Islet precursor cell (in vitro differentiated cells): ENCODE measurements around the gene PCDHGA1.
A peak's percentile ranks its signal among the peaks of the same experiment; 100 is the strongest.
"Not testable (repeated sequence)": the region's sequence is repeated elsewhere in the genome, so short reads cannot be mapped to it uniquely, and the experiment has no call there.

Source experiments
- DNase-seq: peaks from one replicate; pipeline ENCODE4 v3.0.0-alpha.2; 2018

Gene PCDHGA1

DNA sequence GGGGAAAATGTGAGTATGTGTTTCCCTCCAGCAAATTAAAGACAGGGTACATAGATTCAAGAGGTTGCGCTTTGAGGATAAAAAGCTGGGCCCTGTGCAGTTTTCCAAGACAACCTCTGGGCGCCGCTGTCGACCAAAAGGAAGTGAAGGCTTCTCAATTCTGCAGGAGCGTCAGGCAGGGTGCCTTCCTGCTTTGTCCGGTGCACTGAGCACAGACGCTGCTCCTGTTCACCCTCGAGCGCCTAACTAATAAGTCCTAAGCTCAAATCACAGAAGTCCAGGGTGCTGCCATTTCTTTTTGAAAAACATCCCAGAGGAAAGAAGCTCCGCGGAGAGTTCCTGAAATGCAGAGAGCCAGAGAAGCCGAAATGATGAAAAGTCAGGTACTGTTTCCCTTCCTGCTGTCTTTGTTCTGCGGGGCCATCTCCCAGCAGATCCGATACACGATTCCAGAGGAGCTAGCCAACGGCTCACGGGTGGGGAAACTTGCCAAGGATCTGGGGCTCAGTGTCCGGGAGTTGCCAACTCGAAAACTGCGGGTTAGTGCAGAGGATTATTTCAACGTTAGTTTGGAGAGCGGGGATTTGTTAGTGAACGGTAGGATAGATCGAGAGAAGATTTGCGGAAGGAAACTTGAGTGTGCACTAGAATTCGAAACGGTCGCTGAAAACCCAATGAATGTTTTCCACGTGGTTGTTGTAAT is 19.8 kb downstream of the PCDHGA1 start, which contains the start of gene PCDHGB1:
TSS of gene PCDHGB1 (plus strand) at position 183 of the 703 bp plus-strand sequence. CDS start at position 345, 162 bp downstream.
- peak; percentile 73 for DNase-seq

- DNase-seq = no peak
Measured at GRCh38 chr5:141351591-141351990, 21.3 kb downstream of the PCDHGA1 start.

DNA sequence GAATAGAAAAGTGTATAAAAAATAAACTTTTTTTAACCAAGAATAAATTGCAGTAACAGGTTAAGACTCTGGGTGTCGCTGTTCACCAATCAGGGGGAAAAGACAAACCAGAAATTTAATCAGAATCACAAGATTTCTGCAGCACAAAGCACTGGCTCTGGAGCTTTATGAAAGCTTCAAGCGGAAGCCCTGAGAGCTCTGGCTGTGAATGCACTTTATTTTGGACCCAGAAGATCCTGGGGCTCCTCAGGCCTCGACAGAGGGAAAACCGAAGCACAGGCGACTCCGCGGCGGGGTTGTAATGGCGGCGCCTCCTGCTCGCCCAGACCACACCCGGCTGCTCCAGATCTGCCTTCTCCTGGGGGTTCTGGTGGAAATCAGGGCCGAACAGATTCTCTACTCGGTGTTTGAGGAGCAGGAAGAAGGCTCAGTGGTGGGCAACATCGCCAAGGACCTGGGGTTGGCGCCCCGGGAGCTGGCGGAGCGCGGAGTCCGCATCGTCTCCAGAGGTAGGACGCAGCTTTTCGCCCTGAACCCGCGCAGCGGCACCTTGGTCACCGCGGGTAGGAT is 24.7 kb downstream of the PCDHGA1 start, which contains the start of gene PCDHGA4:
TSS of gene PCDHGA4 (plus strand) at position 122 of the 570 bp plus-strand sequence. CDS start at position 209, 87 bp downstream.
- no peak for DNase-seq

DNA sequence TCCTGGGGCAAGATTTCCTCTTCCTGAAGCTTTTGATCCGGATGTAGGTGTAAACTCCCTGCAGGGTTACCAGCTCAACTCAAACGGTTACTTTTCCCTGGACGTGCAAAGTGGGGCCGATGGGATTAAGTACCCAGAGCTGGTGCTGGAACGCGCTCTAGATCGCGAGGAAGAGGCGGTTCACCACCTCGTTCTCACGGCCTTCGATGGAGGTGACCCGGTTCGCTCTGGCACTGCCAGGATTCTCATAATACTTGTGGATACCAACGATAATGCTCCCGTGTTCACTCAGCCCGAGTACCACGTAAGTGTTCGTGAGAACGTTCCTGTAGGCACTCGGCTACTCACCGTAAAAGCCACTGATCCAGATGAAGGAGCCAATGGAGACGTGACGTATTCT is 25.3 kb downstream of the PCDHGA1 start:
- no peak for DNase-seq

- DNase-seq = no peak
Measured at GRCh38 chr5:141356133-141356532, 25.8 kb downstream of the PCDHGA1 start.

DNA sequence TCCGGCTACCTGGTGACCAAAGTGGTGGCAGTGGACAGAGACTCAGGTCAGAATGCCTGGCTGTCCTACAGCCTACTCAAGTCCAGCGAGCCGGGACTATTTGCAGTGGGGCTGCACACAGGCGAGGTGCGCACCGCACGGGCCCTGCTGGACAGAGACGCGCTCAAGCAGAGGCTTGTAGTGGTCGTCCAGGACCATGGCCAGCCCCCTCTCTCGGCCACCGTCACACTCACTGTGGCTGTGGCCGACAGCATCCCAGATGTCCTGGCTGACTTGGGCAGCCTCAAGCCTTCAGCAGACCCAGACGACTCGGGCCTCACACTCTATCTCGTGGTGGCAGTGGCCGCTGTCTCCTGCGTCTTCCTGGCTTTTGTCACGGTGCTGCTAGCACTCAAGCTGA is 26.6 kb downstream of the PCDHGA1 start:
- no peak for DNase-seq

DNA sequence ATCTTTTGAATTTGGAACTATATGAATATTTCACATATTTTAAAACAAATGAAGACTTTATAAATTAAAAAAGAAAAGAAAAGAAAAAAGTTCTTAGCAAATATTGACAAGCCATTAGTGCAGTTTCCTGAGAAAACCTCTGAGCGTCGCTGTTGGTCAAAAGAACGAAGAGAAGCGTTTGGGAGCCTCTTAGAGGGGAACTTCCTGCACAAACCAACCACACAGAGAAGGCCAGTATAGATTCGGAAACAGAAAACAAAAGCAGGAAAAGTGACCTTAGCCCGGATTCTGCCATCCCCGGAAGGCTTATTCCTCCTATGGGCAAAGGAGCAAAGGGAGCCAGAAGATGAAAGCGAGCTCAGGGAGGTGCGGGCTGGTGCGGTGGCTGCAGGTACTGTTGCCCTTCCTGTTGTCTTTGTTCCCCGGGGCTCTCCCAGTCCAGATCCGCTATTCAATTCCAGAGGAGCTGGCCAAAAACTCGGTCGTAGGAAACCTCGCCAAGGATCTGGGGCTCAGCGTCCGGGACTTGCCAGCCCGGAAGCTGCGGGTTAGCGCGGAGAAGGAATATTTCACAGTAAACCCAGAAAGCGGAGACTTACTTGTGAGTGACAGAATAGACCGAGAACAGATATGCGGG is 29.6 kb downstream of the PCDHGA1 start, which contains the start of gene PCDHGB2:
TSS of gene PCDHGB2 (plus strand) at position 205 of the 637 bp plus-strand sequence. CDS start at position 347, 142 bp downstream.
- DNase-seq = no peak

DNA sequence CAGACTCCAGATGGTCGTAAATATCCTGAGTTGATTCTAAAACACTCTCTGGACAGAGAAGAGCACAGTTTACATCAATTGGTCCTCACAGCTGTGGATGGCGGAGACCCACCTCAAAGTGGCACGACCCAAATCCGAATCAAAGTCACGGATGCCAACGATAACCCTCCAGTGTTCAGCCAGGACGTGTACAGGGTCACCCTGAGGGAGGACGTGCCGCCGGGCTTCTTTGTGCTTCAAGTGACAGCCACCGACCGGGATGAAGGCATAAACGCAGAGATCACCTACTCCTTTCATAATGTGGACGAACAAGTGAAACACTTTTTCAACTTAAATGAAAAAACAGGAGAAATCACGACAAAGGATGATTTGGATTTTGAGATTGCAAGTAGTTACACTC is 30.4 kb downstream of the PCDHGA1 start:
- no peak for DNase-seq

- no peak for DNase-seq
Measured at GRCh38 chr5:141362719-141363118, 32.4 kb downstream of the PCDHGA1 start.

DNA sequence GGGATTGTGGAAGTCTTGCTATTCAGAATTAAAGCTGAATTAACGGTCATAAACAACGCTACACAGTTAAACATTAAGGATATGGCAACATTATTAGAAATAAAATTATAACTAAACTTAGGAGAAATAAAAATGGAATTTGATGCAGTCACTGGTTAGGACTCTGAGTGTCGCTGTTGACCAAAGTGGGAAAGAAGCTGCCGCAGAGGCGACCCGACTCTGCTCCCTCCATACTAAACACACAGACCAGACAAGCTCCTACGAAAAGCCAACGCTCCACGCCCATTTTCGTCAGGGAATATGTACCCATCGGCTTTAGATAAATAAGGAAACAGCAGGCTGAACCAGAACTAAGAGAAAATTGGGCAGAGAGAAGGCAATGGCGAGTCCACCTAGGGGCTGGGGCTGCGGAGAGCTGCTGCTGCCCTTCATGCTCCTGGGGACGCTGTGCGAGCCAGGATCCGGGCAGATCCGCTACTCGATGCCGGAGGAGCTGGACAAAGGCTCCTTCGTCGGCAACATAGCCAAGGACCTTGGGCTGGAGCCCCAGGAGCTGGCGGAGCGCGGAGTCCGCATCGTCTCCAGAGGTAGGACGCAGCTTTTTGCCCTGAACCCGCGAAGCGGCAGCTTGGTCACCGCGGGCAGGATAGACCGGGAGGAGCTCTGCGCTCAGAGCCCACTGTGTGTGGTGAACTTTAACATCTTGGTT is 33.8 kb downstream of the PCDHGA1 start, which contains the start of gene PCDHGA5:
TSS of gene PCDHGA5 (plus strand) at position 211 of the 709 bp plus-strand sequence. CDS start at position 380, 169 bp downstream.
- DNase-seq = no peak

- DNase-seq = no peak
Measured at GRCh38 chr5:141366016-141366896, 35.9 kb downstream of the PCDHGA1 start.

GRCh38 chr5:141369994-141370848 is 39.9 kb downstream of the PCDHGA1 start, which contains the start of gene PCDHGB3:
Gene PCDHGB3, plus strand, starts transcription at chr5:141370242. Its CDS starts 153 bp downstream, at chr5:141370395.
- DNase-seq = no peak

DNA sequence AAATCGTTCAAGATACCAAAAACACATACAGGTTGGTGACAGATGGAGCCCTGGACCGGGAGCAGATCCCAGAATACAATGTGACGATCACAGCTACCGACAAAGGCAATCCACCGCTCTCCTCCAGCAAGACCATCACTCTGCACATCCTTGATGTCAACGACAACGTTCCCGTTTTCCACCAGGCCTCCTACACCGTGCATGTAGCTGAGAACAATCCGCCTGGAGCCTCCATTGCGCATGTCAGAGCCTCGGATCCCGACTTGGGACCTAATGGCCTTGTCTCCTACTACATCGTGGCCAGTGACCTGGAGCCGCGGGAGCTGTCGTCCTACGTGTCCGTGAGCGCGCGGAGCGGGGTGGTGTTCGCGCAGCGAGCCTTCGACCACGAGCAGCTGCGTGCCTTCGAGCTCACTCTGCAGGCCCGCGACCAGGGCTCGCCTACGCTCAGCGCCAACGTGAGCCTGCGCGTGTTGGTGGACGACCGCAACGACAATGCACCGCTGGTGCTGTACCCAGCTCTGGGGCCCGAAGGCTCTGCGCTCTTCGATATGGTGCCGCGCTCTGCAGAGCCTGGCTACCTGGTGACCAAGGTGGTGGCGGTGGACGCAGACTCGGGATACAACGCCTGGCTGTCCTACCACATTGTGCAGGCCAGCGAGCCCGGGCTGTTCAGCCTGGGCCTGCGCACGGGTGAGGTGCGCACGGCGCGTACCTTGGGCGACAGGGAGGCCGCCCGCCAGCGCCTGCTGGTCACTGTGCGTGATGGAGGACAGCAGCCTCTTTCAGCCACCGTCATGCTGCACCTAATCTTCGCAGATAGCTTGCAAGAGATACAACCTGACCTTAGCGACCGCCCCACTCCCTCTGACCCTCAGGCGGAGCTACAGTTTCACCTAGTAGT is 41.5 kb downstream of the PCDHGA1 start:
- no peak for DNase-seq

- DNase-seq = no peak
Measured at GRCh38 chr5:141373673-141374317, 43.5 kb downstream of the PCDHGA1 start, which contains the start of gene PCDHGA6. Gene PCDHGA6, plus strand, starts transcription at chr5:141373891. Its CDS starts 193 bp downstream, at chr5:141374084.

DNA sequence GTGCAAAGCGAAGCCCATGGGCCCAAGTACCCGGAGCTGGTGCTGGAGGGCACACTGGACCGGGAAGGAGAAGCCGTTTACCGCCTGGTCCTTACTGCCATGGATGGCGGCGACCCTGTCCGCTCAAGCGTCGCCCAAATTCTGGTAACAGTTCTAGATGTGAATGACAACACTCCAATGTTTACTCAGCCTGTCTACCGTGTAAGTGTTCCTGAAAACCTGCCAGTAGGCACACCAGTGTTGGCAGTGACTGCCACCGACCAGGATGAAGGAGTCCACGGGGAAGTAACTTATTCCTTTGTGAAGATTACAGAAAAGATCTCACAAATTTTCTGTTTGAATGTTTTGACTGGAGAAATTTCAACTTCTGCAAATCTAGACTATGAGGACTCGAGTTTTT is 44.3 kb downstream of the PCDHGA1 start:
- DNase-seq = no peak

GRCh38 chr5:141375444-141376155 is 45.3 kb downstream of the PCDHGA1 start:
- DNase-seq = not testable (repeated sequence)

GRCh38 chr5:141382469-141383294 is 52.4 kb downstream of the PCDHGA1 start, which contains the start of gene PCDHGA7:
Gene PCDHGA7, plus strand, starts transcription at chr5:141382742. Its CDS starts 158 bp downstream, at chr5:141382900.
- no peak for DNase-seq
